Measurements from ENCODE around the gene TRAPPC11. TPM values are rescaled to one million over a fixed set of nuclear protein-coding genes. Genes with fewer than 3 reads are reported as not detected.

The TRAPPC11 gene
- total RNA-seq (46.2 and 46.6 TPM in 2 replicates), polyA plus RNA-seq (31.4 and 36.4 TPM in 2 replicates), polyA minus RNA-seq (ENCODE audit: low replicate concordance) (13.7 and 23.2 TPM in 2 replicates)
- 13.4 and 15.7 TPM in 2 replicates for polyA plus RNA-seq (2012)

DNA sequence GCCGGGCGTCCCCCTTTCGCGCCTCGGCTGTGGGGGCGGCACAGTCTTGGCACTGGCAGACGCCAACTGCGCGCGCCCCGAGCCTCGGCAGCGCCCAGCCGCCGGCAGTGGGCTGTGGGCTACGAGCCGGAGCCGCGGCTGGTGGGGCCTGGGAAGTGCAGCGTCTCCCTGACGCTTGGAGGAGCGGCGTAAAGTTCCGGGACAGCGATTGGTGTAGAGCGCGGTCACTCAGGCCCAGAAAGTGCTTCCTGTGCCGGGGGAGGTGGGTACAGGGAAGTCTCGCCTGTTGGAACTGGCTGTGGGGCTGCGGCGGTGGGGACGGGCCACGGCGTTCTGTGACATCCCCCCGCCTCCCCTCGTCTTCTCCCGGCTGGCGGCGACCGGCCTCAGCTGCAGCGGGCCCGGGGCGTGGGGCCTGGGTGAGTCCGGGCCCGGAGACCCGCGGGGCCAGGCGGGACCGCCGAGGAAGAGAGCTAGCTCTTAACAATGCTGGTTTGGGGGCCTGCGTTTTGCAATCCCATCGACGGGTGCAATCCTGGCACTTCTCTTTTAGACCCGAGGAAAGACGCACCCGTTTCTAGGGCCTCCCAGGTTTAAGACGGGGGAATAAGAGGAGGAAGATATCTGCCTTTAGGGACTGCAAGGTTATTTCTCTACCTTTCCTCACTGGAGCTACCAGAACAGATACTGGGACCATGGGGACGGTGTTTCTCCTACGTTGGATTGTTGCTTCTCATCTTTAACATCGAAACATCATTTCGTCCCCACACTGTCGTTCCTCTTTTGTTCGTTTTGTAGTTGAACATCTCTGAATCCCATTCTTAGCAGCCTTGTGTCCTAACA is at the start of gene TRAPPC11, which contains the start of gene RWDD4:
TSS of gene TRAPPC11 (plus strand) at position 265 of the 843 bp plus-strand sequence. CDS start 4,575 bp downstream, outside the sequence.
TSS of gene RWDD4 (minus strand) at position 157 of the 843 bp plus-strand sequence. CDS start 233 bp downstream, outside the sequence.
- Histone ChIP-seq H3K27ac (ENCODE audit: insufficient read depth, low read length) (peak within 1 kb of the TSS; percentile 72), H3K4me3 (replicated peaks in 1 of 4; ENCODE audit: control extremely low read depth in 1 of 4, insufficient read depth in 1 of 4, low read depth in 3 of 4, low read length in 4 of 4) (peak within 1 kb of the TSS; percentile 41 to 97 (median 75)), H3K4me1 (ENCODE audit: control insufficient read depth, extremely low read depth, insufficient read depth, low read length) (peaks cover 2% of the 10 kb centered on the region), H3K79me2 (ENCODE audit: control insufficient read depth, insufficient read depth, low read length) (peaks cover 34% of the 10 kb centered on the region), H3K36me3 (ENCODE audit: control insufficient read depth, insufficient read depth, low read length) (no peaks in the 10 kb centered on the region), H3K9ac (ENCODE audit: insufficient read depth, low read length) (peak within 1 kb of the TSS; percentile 86), H3K4me2 (ENCODE audit: extremely low read depth, insufficient read depth, low read length) (peak within 1 kb of the TSS; percentile 98), H4K20me1 (ENCODE audit: control insufficient read depth, extremely low read depth, insufficient read depth, low read length) (no peaks in the 10 kb centered on the region), H3K27me3 (ENCODE audit: control insufficient read depth, insufficient read depth, low read length) (no peaks in the 10 kb centered on the region), H3K9me3 (ENCODE audit: control insufficient read depth, insufficient read depth, low read depth, low read length) (no peaks in the 10 kb centered on the region), H2AFZ (ENCODE audit: low read length) (peak within 1 kb of the TSS; percentile 63)
- DNase-seq (ENCODE audit: low read depth in 2 of 2), result peak; percentile 99 to 100
- TF ChIP-seq CTCF (conservative IDR thresholded peaks at IDR 0.05 in 1 of 2, IDR thresholded peaks at IDR 0.05 in 1 of 2; ENCODE audit: low read depth in 1 of 2, low read length in 2 of 2) (peak; percentile 16 to 17), EZH2 (IDR thresholded peaks at IDR 0.05; ENCODE audit: low read length, missing control alignments) (no peak)

GRCh38 chr4:183610033-183610432 is 49.1 kb upstream of the TRAPPC11 start:
- Histone ChIP-seq H3K4me3 (replicated peaks in 1 of 4; ENCODE audit: control extremely low read depth in 1 of 4, insufficient read depth in 1 of 4, low read depth in 3 of 4, low read length in 4 of 4) (no peak overlapping the region), H3K9ac (ENCODE audit: insufficient read depth, low read length) (no peak overlapping the region), H3K4me2 (ENCODE audit: extremely low read depth, insufficient read depth, low read length) (no peak overlapping the region), H3K27me3 (ENCODE audit: control insufficient read depth, insufficient read depth, low read length) (no peaks in the 10 kb centered on the region), H3K9me3 (ENCODE audit: control insufficient read depth, insufficient read depth, low read depth, low read length) (no peaks in the 10 kb centered on the region), H3K79me2 (ENCODE audit: control insufficient read depth, insufficient read depth, low read length) (no peaks in the 10 kb centered on the region), H3K36me3 (ENCODE audit: control insufficient read depth, insufficient read depth, low read length) (no peaks in the 10 kb centered on the region), H3K27ac (ENCODE audit: insufficient read depth, low read length) (no peak overlapping the region), H2AFZ (ENCODE audit: low read length) (no peak overlapping the region), H4K20me1 (ENCODE audit: control insufficient read depth, extremely low read depth, insufficient read depth, low read length) (no peaks in the 10 kb centered on the region), H3K4me1 (ENCODE audit: control insufficient read depth, extremely low read depth, insufficient read depth, low read length) (no peaks in the 10 kb centered on the region)
- peak; percentile 21 to 52 for DNase-seq (ENCODE audit: low read depth in 2 of 2)
- TF ChIP-seq CTCF (conservative IDR thresholded peaks at IDR 0.05 in 1 of 2, IDR thresholded peaks at IDR 0.05 in 1 of 2; ENCODE audit: low read depth in 1 of 2, low read length in 2 of 2) (no peak), EZH2 (IDR thresholded peaks at IDR 0.05; ENCODE audit: low read length, missing control alignments) (no peak)

DNA sequence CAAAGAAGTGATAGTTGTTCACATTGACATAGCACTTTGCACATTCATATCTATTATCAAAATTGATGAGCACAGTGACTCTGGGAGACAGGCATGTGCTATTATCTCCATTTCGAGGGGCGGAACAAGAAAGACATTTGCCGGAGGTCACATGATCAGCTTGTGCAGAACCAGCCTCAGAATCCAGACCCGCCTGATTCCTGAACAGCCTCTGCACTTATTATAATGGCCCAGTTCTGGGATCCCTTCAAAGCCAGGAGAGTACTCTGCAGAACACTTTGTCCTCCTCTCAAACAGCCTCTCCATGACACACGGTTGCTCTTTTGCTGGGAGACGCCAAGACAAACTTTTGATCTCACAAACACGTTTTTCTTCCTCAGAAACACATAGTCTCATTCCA is 48.5 kb upstream of the TRAPPC11 start:
- Histone ChIP-seq H3K4me2 (ENCODE audit: extremely low read depth, insufficient read depth, low read length) (no peak overlapping the region), H3K4me1 (ENCODE audit: control insufficient read depth, extremely low read depth, insufficient read depth, low read length) (no peaks in the 10 kb centered on the region), H3K79me2 (ENCODE audit: control insufficient read depth, insufficient read depth, low read length) (no peaks in the 10 kb centered on the region), H3K27me3 (ENCODE audit: control insufficient read depth, insufficient read depth, low read length) (no peaks in the 10 kb centered on the region), H3K9me3 (ENCODE audit: control insufficient read depth, insufficient read depth, low read depth, low read length) (no peaks in the 10 kb centered on the region), H3K9ac (ENCODE audit: insufficient read depth, low read length) (no peak overlapping the region), H3K36me3 (ENCODE audit: control insufficient read depth, insufficient read depth, low read length) (no peaks in the 10 kb centered on the region), H3K4me3 (replicated peaks in 1 of 4; ENCODE audit: control extremely low read depth in 1 of 4, insufficient read depth in 1 of 4, low read depth in 3 of 4, low read length in 4 of 4) (no peak overlapping the region), H3K27ac (ENCODE audit: insufficient read depth, low read length) (no peak overlapping the region), H4K20me1 (ENCODE audit: control insufficient read depth, extremely low read depth, insufficient read depth, low read length) (no peaks in the 10 kb centered on the region), H2AFZ (ENCODE audit: low read length) (no peak overlapping the region)
- TF ChIP-seq EZH2 (IDR thresholded peaks at IDR 0.05; ENCODE audit: low read length, missing control alignments) (no peak), CTCF (conservative IDR thresholded peaks at IDR 0.05 in 1 of 2, IDR thresholded peaks at IDR 0.05 in 1 of 2; ENCODE audit: low read depth in 1 of 2, low read length in 2 of 2) (no peak)
- DNase-seq (ENCODE audit: low read depth in 2 of 2), result peak; percentile 22 to 43

All from fibroblast of lung (primary cell).